Mammary epithelial cell (primary cell): ENCODE results near the gene PSMD2.

Source experiments
- EZH2 ChIP-seq: IDR thresholded peaks from 2 replicates; pipeline ENCODE4 v1.6.1; 2012; ENCODE audit warnings: low read length, inconsistent platforms, borderline replicate concordance
- TF ChIP-seq, protein P1 (sequence below), 2 donors: IDR thresholded peaks in 1 of 2; conservative IDR thresholded peaks in 1 of 2; 2 replicates each; pipeline ENCODE4 v1.5.1; 2011 to 2012; ENCODE audit warnings: inconsistent platforms in 2 of 2, low read length in 2 of 2, mild to moderate bottlenecking in 2 of 2, control low read depth in 1 of 2, low read depth in 1 of 2; ENCODE audit not compliant: insufficient read depth in 1 of 2; ENCODE audit errors: extremely low read depth in 1 of 2

DNA sequence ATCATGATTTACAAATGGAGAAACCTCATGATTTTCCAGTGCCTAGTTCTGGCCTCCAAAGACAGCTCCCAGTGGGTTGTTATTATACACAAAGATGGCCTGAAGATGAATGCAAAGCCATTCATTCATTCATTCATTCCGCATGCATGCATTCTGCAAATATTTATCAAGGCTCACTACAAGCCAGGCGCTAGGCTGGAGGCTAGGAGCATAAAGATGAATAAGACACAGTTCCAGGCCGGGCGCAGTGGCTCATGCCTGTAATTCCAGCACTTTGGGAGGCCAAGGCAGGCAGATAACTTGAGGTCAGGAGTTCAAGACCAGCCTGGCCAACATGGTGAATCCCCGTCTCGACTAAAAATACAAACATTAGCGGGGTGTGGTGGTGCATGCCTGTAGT is 2.4 kb upstream of the PSMD2 start:
- no peak for TF ChIP-seq EZH2
- TF ChIP-seq, protein P1, sequence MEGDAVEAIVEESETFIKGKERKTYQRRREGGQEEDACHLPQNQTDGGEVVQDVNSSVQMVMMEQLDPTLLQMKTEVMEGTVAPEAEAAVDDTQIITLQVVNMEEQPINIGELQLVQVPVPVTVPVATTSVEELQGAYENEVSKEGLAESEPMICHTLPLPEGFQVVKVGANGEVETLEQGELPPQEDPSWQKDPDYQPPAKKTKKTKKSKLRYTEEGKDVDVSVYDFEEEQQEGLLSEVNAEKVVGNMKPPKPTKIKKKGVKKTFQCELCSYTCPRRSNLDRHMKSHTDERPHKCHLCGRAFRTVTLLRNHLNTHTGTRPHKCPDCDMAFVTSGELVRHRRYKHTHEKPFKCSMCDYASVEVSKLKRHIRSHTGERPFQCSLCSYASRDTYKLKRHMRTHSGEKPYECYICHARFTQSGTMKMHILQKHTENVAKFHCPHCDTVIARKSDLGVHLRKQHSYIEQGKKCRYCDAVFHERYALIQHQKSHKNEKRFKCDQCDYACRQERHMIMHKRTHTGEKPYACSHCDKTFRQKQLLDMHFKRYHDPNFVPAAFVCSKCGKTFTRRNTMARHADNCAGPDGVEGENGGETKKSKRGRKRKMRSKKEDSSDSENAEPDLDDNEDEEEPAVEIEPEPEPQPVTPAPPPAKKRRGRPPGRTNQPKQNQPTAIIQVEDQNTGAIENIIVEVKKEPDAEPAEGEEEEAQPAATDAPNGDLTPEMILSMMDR (conservative IDR thresholded peaks at IDR 0.05 in 1 of 2, IDR thresholded peaks at IDR 0.05 in 1 of 2; ENCODE audit: extremely low read depth in 1 of 2, insufficient read depth in 1 of 2, low read depth in 1 of 2, low read length in 2 of 2): no peak
